AG10803 (cell line): Measurements from ENCODE around the gene NARS2.
A peak's percentile ranks its signal among the peaks of the same experiment; 100 is the strongest.
"Not testable (repeated sequence)": the region's sequence is repeated elsewhere in the genome, so short reads cannot be mapped to it uniquely, and the experiment has no call there.

Experiments used
- DNase-seq: peaks from one replicate; pipeline ENCODE4 v3.0.0; 2010; ENCODE audit warnings: low read depth
- H3K4me3 ChIP-seq: 2 replicates; pipeline ENCODE4 v1.5.1; 2011; ENCODE audit warnings: mild to moderate bottlenecking, low read length, control low read depth
- TF ChIP-seq, protein P1 (sequence below): conservative IDR thresholded peaks from 2 replicates; pipeline ENCODE4 v1.5.1; 2011; ENCODE audit warnings: mild to moderate bottlenecking, low read length, control low read depth, inconsistent platforms

NARS2 gene

DNA sequence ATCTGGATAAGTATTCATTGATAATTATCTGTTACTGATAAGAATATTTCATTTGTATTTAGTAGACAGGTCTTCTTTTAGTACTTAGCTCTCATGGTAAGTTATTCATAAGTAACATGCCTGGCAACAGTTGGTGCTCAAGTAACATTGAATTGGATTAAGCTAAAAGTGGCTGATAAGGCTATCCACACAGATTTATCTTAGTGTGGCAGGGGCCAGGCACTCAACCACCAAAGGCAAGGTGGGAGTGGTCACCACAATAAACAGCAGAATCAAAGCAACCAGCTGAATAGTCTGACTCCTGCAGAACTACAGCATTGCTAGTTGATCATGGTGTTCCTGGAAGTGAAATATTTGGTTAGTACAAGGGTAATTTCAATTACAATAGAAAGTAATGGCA lies 33.0 kb upstream of the NARS2 start:
- TF ChIP-seq, protein P1, sequence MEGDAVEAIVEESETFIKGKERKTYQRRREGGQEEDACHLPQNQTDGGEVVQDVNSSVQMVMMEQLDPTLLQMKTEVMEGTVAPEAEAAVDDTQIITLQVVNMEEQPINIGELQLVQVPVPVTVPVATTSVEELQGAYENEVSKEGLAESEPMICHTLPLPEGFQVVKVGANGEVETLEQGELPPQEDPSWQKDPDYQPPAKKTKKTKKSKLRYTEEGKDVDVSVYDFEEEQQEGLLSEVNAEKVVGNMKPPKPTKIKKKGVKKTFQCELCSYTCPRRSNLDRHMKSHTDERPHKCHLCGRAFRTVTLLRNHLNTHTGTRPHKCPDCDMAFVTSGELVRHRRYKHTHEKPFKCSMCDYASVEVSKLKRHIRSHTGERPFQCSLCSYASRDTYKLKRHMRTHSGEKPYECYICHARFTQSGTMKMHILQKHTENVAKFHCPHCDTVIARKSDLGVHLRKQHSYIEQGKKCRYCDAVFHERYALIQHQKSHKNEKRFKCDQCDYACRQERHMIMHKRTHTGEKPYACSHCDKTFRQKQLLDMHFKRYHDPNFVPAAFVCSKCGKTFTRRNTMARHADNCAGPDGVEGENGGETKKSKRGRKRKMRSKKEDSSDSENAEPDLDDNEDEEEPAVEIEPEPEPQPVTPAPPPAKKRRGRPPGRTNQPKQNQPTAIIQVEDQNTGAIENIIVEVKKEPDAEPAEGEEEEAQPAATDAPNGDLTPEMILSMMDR: no peak
- DNase-seq: no peak
- no peak overlapping the region for H3K4me3 ChIP-seq

GRCh38 chr11:78606667-78607066 lies 32.0 kb upstream of the NARS2 start:
- no peak for DNase-seq
- no peak overlapping the region for H3K4me3 ChIP-seq
- TF ChIP-seq, protein P1: no peak

- TF ChIP-seq, protein P1: no peak
- no peak overlapping the region for H3K4me3 ChIP-seq
- DNase-seq: peak; percentile 17
These were observed 30.6 kb upstream of the NARS2 start for GRCh38 chr11:78605296-78605695.

GRCh38 chr11:78603792-78604191 lies 29.1 kb upstream of the NARS2 start:
- TF ChIP-seq, protein P1: no peak
- no peak for DNase-seq
- no peak overlapping the region for H3K4me3 ChIP-seq

- DNase-seq, H3K4me3 ChIP-seq: not testable (repeated sequence)
These were observed 28.1 kb upstream of the NARS2 start for GRCh38 chr11:78602771-78603170.

GRCh38 chr11:78601066-78601465 lies 26.4 kb upstream of the NARS2 start:
- H3K4me3 ChIP-seq, DNase-seq: not testable (repeated sequence)

DNA sequence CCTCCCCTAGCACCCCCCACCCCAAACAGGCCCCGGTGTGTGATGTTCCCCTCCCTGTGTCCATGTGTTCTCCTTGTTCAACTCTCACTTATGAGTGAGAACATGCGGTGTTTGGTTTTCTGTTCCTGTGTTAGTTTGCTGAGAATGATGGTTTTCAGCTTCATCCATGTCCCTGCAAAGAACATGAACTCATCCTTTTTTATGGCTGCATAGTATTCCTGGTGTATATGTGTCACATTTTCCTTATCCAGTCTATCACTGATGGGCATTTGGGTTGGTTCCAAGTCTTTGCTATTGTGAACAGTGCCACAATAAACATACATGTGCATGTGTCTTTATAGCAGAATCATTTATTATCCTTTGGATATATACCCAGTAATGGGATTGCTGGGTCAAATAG lies 22.9 kb upstream of the NARS2 start:
- H3K4me3 ChIP-seq, DNase-seq: not testable (repeated sequence)

DNA sequence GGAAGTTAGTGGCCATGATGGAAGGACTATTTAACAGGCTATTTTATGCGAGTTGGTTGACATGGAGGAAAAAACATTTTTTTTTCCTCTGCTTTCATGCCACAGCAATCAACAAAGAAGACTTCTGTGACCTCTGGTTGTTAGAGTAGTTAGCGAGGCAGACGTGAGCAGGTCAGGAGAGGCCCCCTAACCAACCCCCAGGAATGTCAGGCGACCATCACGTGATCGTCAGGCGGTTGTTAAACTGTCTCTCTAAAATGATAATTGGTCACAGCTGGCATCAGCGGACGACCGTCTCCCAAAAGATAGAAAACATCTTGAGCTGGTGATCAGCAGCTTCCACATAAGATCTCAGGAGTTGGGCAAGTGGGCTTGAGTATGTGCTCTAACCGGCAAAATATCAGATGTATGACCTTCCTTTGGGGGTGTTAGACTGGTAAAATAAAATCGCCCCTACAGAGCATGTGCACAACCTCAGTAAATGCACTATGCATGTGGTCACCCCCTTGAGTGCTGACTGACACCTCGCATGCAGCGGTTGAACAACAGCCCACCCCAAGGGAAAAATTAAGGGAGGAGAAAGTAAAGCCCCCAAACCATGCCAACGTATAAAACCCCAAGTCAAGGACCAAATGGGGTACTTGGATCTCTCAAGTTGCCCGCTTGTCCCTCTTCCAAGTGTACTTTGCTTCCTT lies 20.9 kb upstream of the NARS2 start:
- TF ChIP-seq, protein P1: no peak
- peak; percentile 71 for DNase-seq
- H3K4me3 ChIP-seq: no peak overlapping the region

DNA sequence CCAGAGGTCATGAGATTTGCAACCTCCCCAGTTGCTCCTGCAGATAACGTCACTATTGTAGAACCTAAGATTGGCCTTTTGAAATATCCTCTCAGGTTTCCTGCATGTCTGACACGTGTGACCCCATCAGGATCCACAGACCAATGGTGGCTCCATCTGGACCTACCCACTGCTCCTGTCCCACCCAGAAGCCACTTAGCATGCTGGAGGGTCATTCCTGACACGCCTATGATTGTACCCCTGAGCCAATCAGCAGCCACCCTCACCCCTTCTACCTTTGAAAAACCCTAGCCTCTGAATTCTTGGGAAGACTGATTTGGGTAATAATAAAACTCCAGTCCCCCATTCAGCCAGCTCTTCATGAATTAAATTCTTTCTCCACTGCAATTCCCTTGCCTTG lies 20.1 kb upstream of the NARS2 start:
- no peak for DNase-seq
- no peak overlapping the region for H3K4me3 ChIP-seq
- TF ChIP-seq, protein P1: no peak
